Natural killer cell (primary cell): Measurements from ENCODE around the gene KIAA1671. TPM values are rescaled to one million over a fixed set of nuclear protein-coding genes. Genes with fewer than 3 reads are reported as not detected.

Source experiments
- ATAC-seq, 3 donors: fragments of 150-1000 bp in 2 of 3; fragments of 200-7000 bp in 1 of 3; cut with Tn5 transposase; 1 replicate in 1 of 3; 2 replicates in 2 of 3; pipeline ENCODE4 v1.10.0; 2021; ENCODE audit warnings: mild to moderate bottlenecking in 2 of 3, moderate library complexity in 2 of 3
- DNase-seq, 2 donors: peaks; one replicate each; pipeline versions ENCODE4 v3.0.0 to v3.0.0-alpha.2; 2013 to 2021; ENCODE audit warnings: mixed read lengths in 1 of 2
- H3K27ac ChIP-seq: one replicate; pipeline ENCODE4 v1.5.1; 2013; ENCODE audit warnings: mild to moderate bottlenecking, low read length
- H3K27me3 ChIP-seq: one replicate; pipeline ENCODE4 v1.6.1; 2013; ENCODE audit warnings: low read length; ENCODE audit not compliant: control insufficient read depth, insufficient read depth
- H3K36me3 ChIP-seq: one replicate; pipeline ENCODE4 v1.6.1; 2013; ENCODE audit warnings: low read length; ENCODE audit not compliant: control insufficient read depth, insufficient read depth
- H3K4me1 ChIP-seq: one replicate; pipeline ENCODE4 v1.6.1; 2013; ENCODE audit warnings: low read length; ENCODE audit not compliant: control insufficient read depth, insufficient read depth
- H3K4me3 ChIP-seq: one replicate; pipeline ENCODE4 v1.5.1; 2013; ENCODE audit warnings: low read length
- H3K9me3 ChIP-seq: one replicate; pipeline ENCODE4 v1.6.1; 2013; ENCODE audit warnings: low read length; ENCODE audit not compliant: control insufficient read depth, insufficient read depth
- H3K27ac Mint-ChIP-seq, 2 donors: one replicate each; pipeline ENCODE4 v1.8.0; 2022; ENCODE audit warnings: mild to moderate bottlenecking in 2 of 2, mixed read lengths in 2 of 2, moderate library complexity in 1 of 2
- H3K27me3 Mint-ChIP-seq, 2 donors: one replicate each; pipeline ENCODE4 v1.8.0; 2022; ENCODE audit warnings: low read depth in 2 of 2, mixed read lengths in 2 of 2
- H3K36me3 Mint-ChIP-seq: one replicate; pipeline ENCODE4 v1.8.0; 2022; ENCODE audit warnings: mixed read lengths
- H3K4me1 Mint-ChIP-seq, 2 donors: one replicate each; pipeline ENCODE4 v1.8.0; 2022; ENCODE audit warnings: mixed read lengths in 2 of 2
- H3K4me3 Mint-ChIP-seq: one replicate; pipeline ENCODE4 v1.8.0; 2022; ENCODE audit warnings: mild to moderate bottlenecking, moderate library complexity, mixed read lengths
- H3K9me3 Mint-ChIP-seq, 2 donors: one replicate each; pipeline ENCODE4 v1.8.0; 2022; ENCODE audit warnings: mixed read lengths in 2 of 2
- WGBS: methylation state at CpG from one replicate; pipeline ENCODE4 v1.1.7; 2013; ENCODE audit warnings: missing lambda C conversion rate; ENCODE audit not compliant: insufficient coverage; 5-methylcytosine and 5-hydroxymethylcytosine counted together
- intact Hi-C: fragments of 100-400 bp; cut with micrococcal nuclease; formaldehyde crosslinking; loops from one replicate; pipeline ENCODE4 v1.14.2; 2022
- total RNA-seq, 4 donors: library from RNA; stranded (reverse); fragments of 120-200 nt in 1 of 4; gene quantifications; one replicate each; pipeline versions ENCODE4 v1.2.3 to v1.2.4, GENCODE V29; 2013 to 2022
- TF ChIP-seq, protein P1 (sequence below): fragments of 200-600 bp; IDR thresholded peaks from one replicate; pipeline ENCODE4 v1.8.0; 2022; ENCODE audit warnings: antibody characterized with exemption

The KIAA1671 gene
- total RNA-seq, 3 donors from 2014 or later (not counting 1 experiment from before 2014, with no cell fraction given), result 3.6 to 24.0 (median 7.3) TPM

DNA sequence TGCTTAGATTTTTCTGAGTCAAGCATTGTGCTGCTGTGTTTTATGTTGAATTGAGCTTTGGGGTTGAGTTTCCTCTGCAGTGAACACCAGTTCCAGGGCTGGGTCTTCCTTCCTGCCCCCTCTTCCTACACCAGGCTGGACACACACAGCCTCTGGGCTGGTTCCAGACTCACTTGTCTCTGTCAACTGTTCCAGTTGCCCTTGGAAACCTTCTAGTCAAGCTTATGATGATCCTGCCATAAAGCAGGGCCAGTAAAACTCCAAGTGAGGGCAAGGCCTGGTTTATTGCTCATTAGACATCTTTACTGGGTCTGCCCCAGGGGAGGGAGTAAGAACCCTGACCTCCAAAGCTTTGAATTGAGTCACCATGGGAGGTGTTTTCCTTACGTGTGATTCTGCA lies 61.1 kb downstream of the KIAA1671 start:
- Histone ChIP-seq H3K27ac (no peak overlapping the region), H3K4me1 (no peaks in the 10 kb centered on the region), H3K9me3 (no peaks in the 10 kb centered on the region), H3K27me3 (no peaks in the 10 kb centered on the region), H3K36me3 (no peaks in the 10 kb centered on the region), H3K4me3 (no peak overlapping the region)
- ATAC-seq (no peak), DNase-seq (no peak)
- Mint-ChIP-seq H3K4me3 (no peak overlapping the region), H3K36me3 (no peaks in the 10 kb centered on the region), H3K27ac (no peak overlapping the region), H3K9me3 (no peaks in the 10 kb centered on the region), H3K27me3 (peaks cover 10 to 16% of the 10 kb centered on the region in 2 donors), H3K4me1 (no peaks in the 10 kb centered on the region)
- TF ChIP-seq, protein P1, sequence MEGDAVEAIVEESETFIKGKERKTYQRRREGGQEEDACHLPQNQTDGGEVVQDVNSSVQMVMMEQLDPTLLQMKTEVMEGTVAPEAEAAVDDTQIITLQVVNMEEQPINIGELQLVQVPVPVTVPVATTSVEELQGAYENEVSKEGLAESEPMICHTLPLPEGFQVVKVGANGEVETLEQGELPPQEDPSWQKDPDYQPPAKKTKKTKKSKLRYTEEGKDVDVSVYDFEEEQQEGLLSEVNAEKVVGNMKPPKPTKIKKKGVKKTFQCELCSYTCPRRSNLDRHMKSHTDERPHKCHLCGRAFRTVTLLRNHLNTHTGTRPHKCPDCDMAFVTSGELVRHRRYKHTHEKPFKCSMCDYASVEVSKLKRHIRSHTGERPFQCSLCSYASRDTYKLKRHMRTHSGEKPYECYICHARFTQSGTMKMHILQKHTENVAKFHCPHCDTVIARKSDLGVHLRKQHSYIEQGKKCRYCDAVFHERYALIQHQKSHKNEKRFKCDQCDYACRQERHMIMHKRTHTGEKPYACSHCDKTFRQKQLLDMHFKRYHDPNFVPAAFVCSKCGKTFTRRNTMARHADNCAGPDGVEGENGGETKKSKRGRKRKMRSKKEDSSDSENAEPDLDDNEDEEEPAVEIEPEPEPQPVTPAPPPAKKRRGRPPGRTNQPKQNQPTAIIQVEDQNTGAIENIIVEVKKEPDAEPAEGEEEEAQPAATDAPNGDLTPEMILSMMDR, result no peak
- 100% methylated on average over 1 of the region's 1 CpG for WGBS
- intact Hi-C loops, result no loop called here

DNA sequence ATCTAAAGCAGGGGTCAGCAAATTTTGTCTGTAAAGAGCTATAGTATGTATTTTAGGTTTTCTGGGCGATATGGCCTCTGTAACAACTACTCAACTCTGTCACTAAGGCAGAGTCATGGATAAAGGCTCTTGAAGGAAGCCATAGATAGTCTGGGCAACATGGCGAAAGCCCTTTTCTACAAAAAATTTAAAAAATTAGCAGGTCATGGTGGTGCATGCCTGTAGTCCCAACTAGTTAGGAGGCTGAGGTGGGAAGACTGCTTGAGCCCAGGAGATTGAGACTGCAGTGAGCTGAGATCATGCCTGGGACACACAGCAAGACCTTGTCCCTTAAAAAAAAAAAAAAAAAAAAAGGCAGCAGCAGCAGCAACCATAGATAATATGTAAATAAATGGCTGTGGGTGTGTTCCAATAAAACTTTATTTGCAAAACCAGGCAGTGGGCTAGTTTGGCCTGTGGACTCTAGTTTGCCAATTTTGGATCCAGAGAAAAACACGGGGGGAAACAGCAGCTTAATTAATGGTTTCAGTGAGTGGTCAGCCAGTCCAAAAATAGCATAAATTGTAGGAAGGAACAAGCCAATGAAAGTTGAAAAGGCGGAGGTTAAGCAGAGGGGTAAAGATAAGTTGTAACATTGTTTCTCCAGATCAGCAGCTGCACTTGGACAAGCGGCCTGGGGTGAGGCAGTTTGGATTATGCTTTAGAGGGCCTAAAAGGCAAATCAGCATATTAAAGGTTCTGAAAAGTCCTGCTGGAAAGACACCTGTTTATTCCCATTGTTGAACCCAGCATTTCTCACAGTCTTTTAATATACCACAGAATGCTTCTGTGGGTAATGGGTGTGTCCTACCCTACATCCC lies 62.6 kb downstream of the KIAA1671 start:
- intact Hi-C loops, result no loop called here
- H3K4me3 ChIP-seq, result no peak overlapping the region
- H3K4me1 ChIP-seq, result no peaks in the 10 kb centered on the region
- no peak overlapping the region for H3K4me3 Mint-ChIP-seq
- H3K36me3 ChIP-seq, result no peaks in the 10 kb centered on the region
- H3K9me3 Mint-ChIP-seq, result no peaks in the 10 kb centered on the region
- H3K27ac Mint-ChIP-seq, result no peak overlapping the region
- no peaks in the 10 kb centered on the region for H3K4me1 Mint-ChIP-seq
- TF ChIP-seq, protein P1, result no peak
- no peak overlapping the region for H3K27ac ChIP-seq
- no peaks in the 10 kb centered on the region for H3K27me3 ChIP-seq
- no peaks in the 10 kb centered on the region for H3K36me3 Mint-ChIP-seq
- no peaks in the 10 kb centered on the region for H3K9me3 ChIP-seq
- H3K27me3 Mint-ChIP-seq, result peaks cover 12 to 26% of the 10 kb centered on the region in 2 donors
- 88% methylated on average over 4 of the region's 5 CpGs for WGBS
- no peak for DNase-seq
- no peak for ATAC-seq

DNA sequence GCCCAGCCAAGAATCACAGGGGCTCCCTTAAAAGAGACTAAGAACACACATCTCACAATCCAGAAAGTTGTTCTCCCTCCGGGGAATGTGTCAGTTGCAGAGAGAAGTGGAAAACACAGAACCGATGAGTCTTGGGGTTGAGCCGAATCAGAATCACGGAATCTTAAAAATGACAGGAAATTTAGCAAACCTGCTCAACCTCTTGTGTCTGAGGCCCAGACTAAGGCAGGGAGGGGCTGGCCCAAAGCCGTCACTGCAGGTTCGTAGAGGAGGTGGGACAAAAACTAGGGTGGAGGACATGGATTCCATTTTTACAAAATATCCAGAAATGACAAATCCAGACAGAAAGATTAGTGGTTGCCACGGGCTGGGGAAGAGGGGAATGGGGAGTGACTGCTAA lies 63.8 kb downstream of the KIAA1671 start:
- intact Hi-C loops, result no loop called here
- no peak overlapping the region for H3K27ac Mint-ChIP-seq
- H3K27ac ChIP-seq, result no peak overlapping the region
- no peaks in the 10 kb centered on the region for H3K36me3 Mint-ChIP-seq
- no peaks in the 10 kb centered on the region for H3K27me3 ChIP-seq
- no peaks in the 10 kb centered on the region for H3K4me1 ChIP-seq
- H3K36me3 ChIP-seq, result no peaks in the 10 kb centered on the region
- no peak overlapping the region for H3K4me3 ChIP-seq
- H3K4me3 Mint-ChIP-seq, result no peak overlapping the region
- no peaks in the 10 kb centered on the region for H3K4me1 Mint-ChIP-seq
- TF ChIP-seq, protein P1, result no peak
- peaks cover 18 to 38% of the 10 kb centered on the region in 2 donors for H3K27me3 Mint-ChIP-seq
- WGBS, result 98% methylated on average over 6 of the region's 7 CpGs
- no peak for DNase-seq
- no peak for ATAC-seq
- H3K9me3 Mint-ChIP-seq, result no peaks in the 10 kb centered on the region
- no peaks in the 10 kb centered on the region for H3K9me3 ChIP-seq
